Fibroblast of skin of left biceps (primary cell): ENCODE measurements around the gene RBM17.
"Not testable (repeated sequence)": the region's sequence is repeated elsewhere in the genome, so short reads cannot be mapped to it uniquely, and the experiment has no call there.

ENCODE experiments used
- DNase-seq, 2 experiments: peaks; one replicate each; pipeline ENCODE4 v3.0.0-alpha.2; 2013; ENCODE audit warnings: low read depth in 2 of 2

Gene RBM17

GRCh38 chr10:6136215-6137201 is 47.7 kb downstream of the RBM17 start:
- peak in 1 of 2 experiments; percentile 46 for DNase-seq

- no peak for DNase-seq
Observed at GRCh38 chr10:6138456-6138855, 49.6 kb downstream of the RBM17 start.

GRCh38 chr10:6139470-6139869 is 50.6 kb downstream of the RBM17 start:
- DNase-seq: no peak

- DNase-seq: no peak
Observed at GRCh38 chr10:6140141-6140841, 51.5 kb downstream of the RBM17 start.

- DNase-seq: no peak
Observed at GRCh38 chr10:6140965-6141295, 52.1 kb downstream of the RBM17 start.

- DNase-seq: peak; percentile 82 to 84
Observed at GRCh38 chr10:6141296-6142151, 52.7 kb downstream of the RBM17 start.

GRCh38 chr10:6142186-6142585 is 53.4 kb downstream of the RBM17 start:
- DNase-seq: not testable (repeated sequence)

- DNase-seq: no peak
Observed at GRCh38 chr10:6142644-6143043, 53.8 kb downstream of the RBM17 start.

- DNase-seq: no peak
Observed at GRCh38 chr10:6143181-6143580, 54.3 kb downstream of the RBM17 start.

- no peak for DNase-seq
Observed at GRCh38 chr10:6144406-6145165, 55.8 kb downstream of the RBM17 start.

- no peak for DNase-seq
Observed at GRCh38 chr10:6145166-6145987, 56.5 kb downstream of the RBM17 start.

- no peak for DNase-seq
Observed at GRCh38 chr10:6146013-6146785, 57.4 kb downstream of the RBM17 start.

GRCh38 chr10:6146921-6147320 is 58.1 kb downstream of the RBM17 start:
- DNase-seq: no peak

GRCh38 chr10:6148251-6148701 is 59.4 kb downstream of the RBM17 start:
- DNase-seq: no peak

GRCh38 chr10:6148908-6149307 is 60.1 kb downstream of the RBM17 start:
- DNase-seq: no peak

GRCh38 chr10:6151087-6151977 is 62.5 kb downstream of the RBM17 start:
- no peak for DNase-seq

- DNase-seq: no peak
Observed at GRCh38 chr10:6153845-6154244, 65.0 kb downstream of the RBM17 start.

- no peak for DNase-seq
Observed at GRCh38 chr10:6154566-6154965, 65.7 kb downstream of the RBM17 start.
